ENCODE results near the gene TCN1. TPM values are rescaled to one million over a fixed set of nuclear protein-coding genes. Genes with fewer than 3 reads are reported as not detected.

Gene TCN1
- polyA plus RNA-seq, 4 donors: 0.34 to 0.58 (median 0.57) TPM; not detected in 1

GRCh38 chr11:59810189-59810910 is 55.9 kb downstream of the TCN1 start, which contains the start of gene MRPL16:
Gene MRPL16, minus strand, starts transcription at chr11:59810778. Its CDS starts 120 bp downstream, at chr11:59810658.
- peak; percentile 77 to 84 (median 80) for DNase-seq (ENCODE audit: low read depth in 4 of 4, low spot score in 3 of 4)

DNA sequence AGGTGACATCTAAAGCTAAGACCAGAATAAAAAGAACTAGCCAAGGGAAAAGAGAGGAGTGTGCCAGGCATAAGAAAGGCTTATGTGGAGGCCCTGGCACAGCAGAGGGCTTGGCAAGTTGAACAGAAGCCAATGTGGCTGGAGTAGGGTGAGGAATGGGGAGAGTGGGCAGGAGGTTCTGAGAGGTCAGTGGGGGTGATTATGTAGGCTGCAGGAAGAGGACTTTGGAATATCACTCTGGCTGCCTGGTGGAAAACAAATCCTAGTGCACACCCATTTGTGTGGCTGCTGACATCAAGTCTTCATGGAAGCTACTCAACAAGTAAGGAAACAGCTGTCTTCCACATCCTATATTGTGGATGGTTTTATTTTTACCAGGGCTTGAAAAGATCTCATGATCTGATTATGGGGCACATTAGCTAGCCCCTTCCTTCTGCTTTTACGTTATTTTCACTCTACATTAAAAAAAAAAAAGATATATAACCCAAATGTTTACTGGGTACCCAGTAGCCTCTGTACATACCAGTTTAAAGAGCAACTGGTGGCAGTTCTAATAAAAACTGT is 59.2 kb downstream of the TCN1 start:
- DNase-seq (ENCODE audit: low read depth in 4 of 4, low spot score in 3 of 4): no peak

DNA sequence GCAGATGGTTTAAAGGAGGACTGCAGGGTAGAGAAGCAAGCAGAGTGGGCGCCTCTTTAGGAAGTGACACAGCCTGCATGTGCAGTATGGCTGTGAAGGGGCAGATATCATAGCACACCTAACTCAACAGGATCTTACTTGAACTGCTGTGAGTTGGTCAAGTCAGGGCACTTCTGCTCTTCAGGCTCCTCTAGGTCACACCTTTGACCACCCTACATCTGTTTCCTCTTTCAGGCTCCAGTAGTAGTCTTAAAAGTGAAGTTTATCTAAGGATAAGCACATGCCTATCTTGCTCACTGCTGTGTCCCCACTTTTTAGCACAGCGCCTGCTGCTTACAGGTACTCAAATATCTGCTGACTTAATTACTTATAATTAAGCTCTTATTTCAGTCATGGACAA is 62.2 kb downstream of the TCN1 start:
- DNase-seq (ENCODE audit: low read depth in 4 of 4, low spot score in 3 of 4): no peak

Other genes with a start within 250 kb of the TCN1 start
- 10 to 100 TPM; 36.6 to 47.4 (median 45.2) TPM for gene PATL1, start 197.4 kb downstream of the TCN1 start, polyA plus RNA-seq (ENCODE audit: insufficient read length in 4 of 4)
- gene OR10V1, start 152.6 kb downstream of the TCN1 start, polyA plus RNA-seq (ENCODE audit: insufficient read length in 4 of 4): not detected
- gene STX3, start 111.1 kb downstream of the TCN1 start, polyA plus RNA-seq (ENCODE audit: insufficient read length in 4 of 4): 10 to 100 TPM in 3 of 4 donors, 1 to 10 TPM in 1; 4.7 to 64.1 (median 45.2) TPM
- gene MRPL16, start 55.7 kb downstream of the TCN1 start, polyA plus RNA-seq (ENCODE audit: insufficient read length in 4 of 4): 10 to 100 TPM; 45.1 to 62.8 (median 61.5) TPM
- not detected for gene CBLIF, start 21.0 kb downstream of the TCN1 start, polyA plus RNA-seq (ENCODE audit: insufficient read length in 4 of 4)
- gene OOSP3, start 12.3 kb upstream of the TCN1 start, polyA plus RNA-seq (ENCODE audit: insufficient read length in 4 of 4): not detected
- gene OOSP1, start 71.9 kb upstream of the TCN1 start, polyA plus RNA-seq (ENCODE audit: insufficient read length in 4 of 4): under 1 TPM in 3 of 4 donors, not detected in 1; 0.16 to 0.42 (median 0.40) TPM
- not detected for gene OOSP4A, start 97.5 kb upstream of the TCN1 start, polyA plus RNA-seq (ENCODE audit: insufficient read length in 4 of 4)
- not detected for gene OOSP4B, start 150.7 kb upstream of the TCN1 start, polyA plus RNA-seq (ENCODE audit: insufficient read length in 4 of 4)
- gene OOSP2, start 173.9 kb upstream of the TCN1 start, polyA plus RNA-seq (ENCODE audit: insufficient read length in 4 of 4): not detected
- gene MS4A3, start 190.2 kb upstream of the TCN1 start, polyA plus RNA-seq (ENCODE audit: insufficient read length in 4 of 4): 1 to 10 TPM in 1 of 4 donors, under 1 TPM in 3; 0.26 to 1.3 (median 0.53) TPM
- gene MS4A2, start 222.2 kb upstream of the TCN1 start, polyA plus RNA-seq (ENCODE audit: insufficient read length in 4 of 4): under 1 TPM in 2 of 4 donors, not detected in 2; 0.04 to 0.15 TPM

Data from left renal pelvis (tissue), 4 donors.